GM12878 (cell line): ENCODE results near the gene LCOR. TPM values are rescaled to one million over a fixed set of nuclear protein-coding genes. Genes with fewer than 3 reads are reported as not detected.

Source experiments
- EZH2 ChIP-seq: IDR thresholded peaks from 2 replicates; pipeline ENCODE4 v1.6.1; 2012; ENCODE audit warnings: low read depth, mild to moderate bottlenecking, control low read depth, inconsistent platforms, low read length, borderline replicate concordance; ENCODE audit not compliant: control insufficient read depth
- HCFC1 ChIP-seq: fragments of 150-350 bp; IDR thresholded peaks from 2 replicates; pipeline ENCODE4 v1.6.1; 2014; ENCODE audit warnings: low read length
- HSF1 ChIP-seq: fragments of 150-350 bp; IDR thresholded peaks from 2 replicates; pipeline ENCODE4 v1.6.1; 2014; ENCODE audit warnings: mild to moderate bottlenecking, low read depth, low read length
- KDM1A ChIP-seq: fragments of 200-600 bp; sonication (generic); IDR thresholded peaks from 2 replicates; pipeline ENCODE4 v1.6.1; 2016; ENCODE audit warnings: borderline replicate concordance
- MEF2B ChIP-seq: fragments of 450-650 bp; IDR thresholded peaks from 2 replicates; pipeline ENCODE4 v1.6.1; 2018; ENCODE audit warnings: mild to moderate bottlenecking, moderate library complexity; ENCODE audit not compliant: partially characterized antibody, poor library complexity, severe bottlenecking
- NFYB ChIP-seq: IDR thresholded peaks from 2 replicates; pipeline ENCODE4 v1.6.1; 2011; ENCODE audit warnings: low read depth, mild to moderate bottlenecking, low read length, improper control_type of control experiment, moderate library complexity; ENCODE audit not compliant: insufficient read depth
- NKRF ChIP-seq: fragments of 450-650 bp; conservative IDR thresholded peaks from 2 replicates; pipeline ENCODE4 v1.6.1; 2017; ENCODE audit warnings: mild to moderate bottlenecking, moderate library complexity
- RB1 ChIP-seq: fragments of 450-650 bp; formaldehyde crosslinking; IDR thresholded peaks from 2 replicates; pipeline ENCODE4 v1.6.1; 2017; ENCODE audit warnings: mild to moderate bottlenecking, borderline replicate concordance
- SPI1 ChIP-seq: IDR thresholded peaks from 2 replicates; pipeline ENCODE4 v1.6.1; 2011; ENCODE audit warnings: low read depth, mild to moderate bottlenecking, low read length, moderate library complexity, borderline replicate concordance; ENCODE audit not compliant: insufficient read depth
- SREBF2 ChIP-seq: IDR thresholded peaks from 2 replicates; pipeline ENCODE4 v1.6.1; 2012; ENCODE audit warnings: mild to moderate bottlenecking, low read length
- TCF7 ChIP-seq: IDR thresholded peaks from 2 replicates; pipeline ENCODE4 v1.6.1; 2014; ENCODE audit warnings: antibody characterized with exemption, borderline replicate concordance
- USF1 ChIP-seq: IDR thresholded peaks from 2 replicates; pipeline ENCODE4 v1.6.1; 2011; ENCODE audit warnings: borderline replicate concordance, low read depth, mild to moderate bottlenecking, moderate library complexity, mixed read lengths, low read length; ENCODE audit not compliant: insufficient read depth; ENCODE audit errors: extremely low read length
- ZNF687 ChIP-seq: fragments of 450-650 bp; IDR thresholded peaks from 2 replicates; pipeline ENCODE4 v1.6.1; 2017; ENCODE audit warnings: mild to moderate bottlenecking, moderate library complexity
- polyA plus RNA-seq, 11 experiments: library from polyadenylated mRNA; depleted of rRNA in 4 of 11; unstranded in 6 of 11; stranded (reverse) in 5 of 11; fragments of >200 nt; fragmentation: Nextera tagmentation in 4 of 11; fragmentation: Illumina TruSeq in 1 of 11; extraction: Ambion mirVana in 4 of 11; extraction: Trizol in 1 of 11; gene quantifications; 1 replicate in 1 of 11; 2 replicates in 10 of 11; pipeline versions ENCODE4 v1.2.1 to v1.2.3, GENCODE V29; 2011 to 2016; ENCODE audit warnings: inconsistent platforms in 2 of 11, missing spikeins in 2 of 11, low read depth in 1 of 11
- total RNA-seq, 4 experiments: library from RNA; depleted of rRNA in 3 of 4; stranded (reverse); fragments of >200 nt in 3 of 4; fragmentation: Illumina TruSeq in 1 of 4; extraction: Trizol in 1 of 4; gene quantifications; 2 replicates each; pipeline versions ENCODE4 v1.2.1 to v1.2.3, GENCODE V29; 2013 to 2021

LCOR gene
- total and polyA plus RNA-seq, 10 of the 15 experiments (the other 5 are each of a cell fraction or from before 2014, with no cell fraction given): 1.6 to 22.0 (median 13.2) TPM

DNA sequence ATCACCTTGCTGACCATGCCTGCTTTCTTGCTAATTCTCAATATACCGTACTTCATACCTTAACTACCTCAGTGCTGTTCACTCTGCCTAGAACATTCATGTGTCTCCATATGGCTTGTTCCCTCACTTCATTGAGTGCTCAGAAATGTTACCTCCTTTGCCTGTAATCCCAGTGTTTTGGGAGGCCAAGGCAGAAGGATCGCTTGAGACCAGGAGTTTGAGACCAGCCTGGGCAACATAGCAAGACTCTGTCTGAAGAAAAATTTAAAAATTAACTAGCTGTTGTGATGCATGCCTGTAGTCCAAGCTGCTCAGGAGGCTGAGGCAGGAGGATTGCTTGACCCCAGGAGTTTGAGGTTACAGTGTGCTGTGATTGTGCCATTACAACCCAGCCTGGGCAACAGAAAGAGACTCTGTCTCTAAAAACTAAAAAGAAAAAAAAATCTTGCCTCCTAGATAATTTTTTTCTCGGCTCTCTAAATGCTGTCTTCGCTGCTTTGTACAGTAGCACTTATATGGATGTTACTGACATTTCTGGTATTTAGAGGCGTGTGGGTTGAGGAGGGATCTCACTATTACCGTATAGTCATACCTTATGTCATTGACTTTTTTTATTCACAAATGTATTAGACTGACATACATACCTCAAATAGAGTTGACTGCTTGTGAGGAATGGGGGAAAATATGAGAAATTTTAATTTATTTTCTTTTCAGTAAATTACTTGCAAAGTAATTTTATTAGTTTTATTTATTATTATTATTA is 63.7 kb downstream of the LCOR start (continued):
- TF ChIP-seq USF1 (no peak), ZNF687 (no peak), NFYB (no peak), TCF7 (no peak), HCFC1 (no peak), EZH2 (no peak), KDM1A (no peak), NKRF (no peak), SREBF2 (no peak), MEF2B (no peak), HSF1 (no peak), SPI1 (no peak), RB1 (no peak)
